K562 (cell line): ENCODE measurements around the gene C1orf87. TPM values are rescaled to one million over a fixed set of nuclear protein-coding genes. Genes with fewer than 3 reads are reported as not detected.

Experiments used
- ATAC-seq: fragments of 200-7000 bp; cut with Tn5 transposase; 3 replicates; pipeline ENCODE4 v1.9.1; 2020; ENCODE audit warnings: moderate library complexity
- BruUV-seq: library from RNA; stranded (reverse); fragments of 400-500 nt; replicated peaks from 2 replicates; lab custom pipeline; 2021; lab: Mats Ljungman, UMichigan
- CTCF ChIA-PET: fragments of 300-600 bp; formaldehyde crosslinking; extraction: SDS; loops from one replicate; lab custom pipeline; 2021; ENCODE audit warnings: low intra/inter-chr PET ratio; lab: Yijun Ruan, JAX
- POLR2A ChIA-PET: fragments of 300-600, 350-650 bp; sonication (Branson Sonifier 250); formaldehyde crosslinking; extraction: SDS; loops from one replicate; lab custom pipeline; 2021; ENCODE audit warnings: antibody characterized with exemption, inconsistent platforms; lab: Yijun Ruan, JAX
- DNase-seq, 4 experiments: peaks; one replicate each; pipeline versions ENCODE4 v3.0.0 to v3.0.0-alpha.2; 2011 to 2018; ENCODE audit warnings: low spot score in 3 of 4, mixed read lengths in 3 of 4; ENCODE audit errors: extremely low read depth in 1 of 4
- FAIRE-seq: peaks from 2 replicates; lab custom pipeline; 2011; peaks lifted over from hg19 to GRCh38; lab: Jason Lieb, UNC
- H2AFZ ChIP-seq: 2 replicates; pipeline ENCODE4 v1.6.0; 2011; ENCODE audit warnings: low read depth, low read length, control low read depth, inconsistent platforms
- H3K27ac ChIP-seq: fragments of 200-600 bp; 3 replicates; pipeline ENCODE4 v1.8.0; 2011; ENCODE audit warnings: low read depth, mild to moderate bottlenecking, control low read depth, inconsistent platforms, low read length, moderate library complexity, mixed read lengths; ENCODE audit errors: extremely low read depth
- H3K27me3 ChIP-seq, 2 experiments: fragments of 300-600 bp in 1 of 2; 2 replicates in 1 of 2; 3 replicates in 1 of 2; pipeline versions ENCODE4 v1.6.0 to v1.8.0; 2011; ENCODE audit warnings: inconsistent platforms in 2 of 2, low read length in 2 of 2, mild to moderate bottlenecking in 1 of 2, mixed read lengths in 1 of 2, moderate library complexity in 1 of 2; ENCODE audit not compliant: control insufficient read depth in 2 of 2, insufficient read depth in 2 of 2
- H3K36me3 ChIP-seq: fragments of 300-600 bp; 3 replicates; pipeline ENCODE4 v1.8.0; 2011; ENCODE audit warnings: mild to moderate bottlenecking, low read length, inconsistent platforms; ENCODE audit not compliant: control insufficient read depth, insufficient read depth
- H3K4me1 ChIP-seq, 2 experiments: fragments of 200-600 bp in 1 of 2; replicated peaks in 1 of 2; 2 replicates in 1 of 2; 3 replicates in 1 of 2; pipeline versions ENCODE4 v1.5.1 to v1.8.0; 2011; ENCODE audit warnings: inconsistent platforms in 2 of 2, low read length in 2 of 2, mild to moderate bottlenecking in 1 of 2, mixed read lengths in 1 of 2, moderate library complexity in 1 of 2; ENCODE audit not compliant: control insufficient read depth in 2 of 2, insufficient read depth in 2 of 2
- H3K4me2 ChIP-seq: 2 replicates; pipeline ENCODE4 v1.6.1; 2011; ENCODE audit warnings: low read length, control low read depth, inconsistent platforms, mixed read lengths; ENCODE audit not compliant: insufficient read depth
- H3K4me3 ChIP-seq: fragments of 200-600 bp; sonication (generic), shearing (Covaris generic); 2 replicates; pipeline ENCODE4 v1.5.1; 2016; ENCODE audit warnings: control low read depth, inconsistent platforms
- H3K79me2 ChIP-seq: fragments of 200-600 bp; 3 replicates; pipeline ENCODE4 v1.8.0; 2011; ENCODE audit warnings: low read length, inconsistent platforms; ENCODE audit not compliant: control insufficient read depth, insufficient read depth
- H3K9ac ChIP-seq, 2 experiments: 2 replicates each; pipeline versions ENCODE4 v1.6.0 to v1.6.1; 2011; ENCODE audit warnings: low read depth in 2 of 2, low read length in 2 of 2, control low read depth in 1 of 2, inconsistent platforms in 1 of 2, mild to moderate bottlenecking in 1 of 2, mixed read lengths in 1 of 2; ENCODE audit not compliant: insufficient read depth in 1 of 2
- H3K9me1 ChIP-seq: one replicate; pipeline ENCODE4 v1.6.0; 2011; ENCODE audit warnings: inconsistent platforms, mild to moderate bottlenecking, low read length, moderate library complexity; ENCODE audit not compliant: control insufficient read depth, insufficient read depth
- H3K9me3 ChIP-seq: replicated peaks from 2 replicates; pipeline ENCODE4 v1.5.1; 2011; ENCODE audit warnings: low read depth, low read length, inconsistent platforms; ENCODE audit not compliant: control insufficient read depth, insufficient read depth
- H4K20me1 ChIP-seq: replicated peaks from 2 replicates; pipeline ENCODE4 v1.6.1; 2011; ENCODE audit warnings: low read length, inconsistent platforms, mixed read lengths; ENCODE audit not compliant: control insufficient read depth, insufficient read depth
- BACH1 ChIP-seq: fragments of 200-800 bp; sonication (Bioruptor generic); IDR thresholded peaks from 2 replicates; pipeline ENCODE4 v1.6.1; 2016; ENCODE audit warnings: missing genetic modification characterization, missing compliant biosample characterization
- CBX5 ChIP-seq: IDR thresholded peaks from 2 replicates; pipeline ENCODE4 v1.6.1; 2014; ENCODE audit warnings: low read depth, borderline replicate concordance
- MEF2A ChIP-seq: IDR thresholded peaks from 2 replicates; pipeline ENCODE4 v1.6.1; 2011; ENCODE audit warnings: low read depth, mild to moderate bottlenecking, low read length, moderate library complexity; ENCODE audit not compliant: control insufficient read depth
- NELFE ChIP-seq: IDR thresholded peaks from 2 replicates; pipeline ENCODE4 v1.6.1; 2011; ENCODE audit warnings: mild to moderate bottlenecking; ENCODE audit not compliant: insufficient read depth, insufficient read length
- NFIX ChIP-seq: fragments of 250-450 bp; sonication (Bioruptor Pico); IDR thresholded peaks from 2 replicates; pipeline ENCODE4 v1.4.0; 2020; ENCODE audit warnings: low read depth, mild to moderate bottlenecking, moderate library complexity
- NKRF ChIP-seq: fragments of 450-650 bp; IDR thresholded peaks from 2 replicates; pipeline ENCODE4 v1.6.1; 2016; ENCODE audit warnings: borderline replicate concordance
- PRPF4 ChIP-seq: fragments of 200-400 bp; formaldehyde crosslinking; IDR thresholded peaks from one replicate; pipeline ENCODE4 v1.6.1; 2017; ENCODE audit warnings: low read length, low read depth, mild to moderate bottlenecking; ENCODE audit not compliant: insufficient read depth, poor library complexity, severe bottlenecking
- RAD51 ChIP-seq: fragments of 450-650 bp; IDR thresholded peaks from 2 replicates; pipeline ENCODE4 v1.7.1; 2016; ENCODE audit warnings: low read depth, mild to moderate bottlenecking, borderline replicate concordance
- RBM15 ChIP-seq: fragments of 200-400 bp; formaldehyde crosslinking; IDR thresholded peaks from 2 replicates; pipeline ENCODE4 v1.6.1; 2018; ENCODE audit warnings: mild to moderate bottlenecking, low read length, moderate library complexity; ENCODE audit not compliant: insufficient read depth
- RBM39 ChIP-seq: fragments of 200-400 bp; formaldehyde crosslinking; optimal IDR thresholded peaks from 2 replicates; pipeline ENCODE3; 2018; ENCODE audit warnings: low read depth, low read length
- STAT5B ChIP-seq: fragments of 250-450 bp; sonication (Bioruptor Pico); IDR thresholded peaks from 2 replicates; pipeline ENCODE4 v1.8.0; 2021; ENCODE audit warnings: mild to moderate bottlenecking, inconsistent platforms
- TCF3 ChIP-seq: sonication (generic); formaldehyde crosslinking; IDR thresholded peaks from 2 replicates; pipeline ENCODE4 v1.4.0; 2020; ENCODE audit warnings: mild to moderate bottlenecking, missing genetic modification reagents
- TGIF2 ChIP-seq: sonication (generic); formaldehyde crosslinking; IDR thresholded peaks from 2 replicates; pipeline ENCODE4 v1.8.1; 2022; ENCODE audit warnings: mild to moderate bottlenecking, missing genetic modification reagents, moderate library complexity
- ZBTB49 ChIP-seq: sonication (generic); formaldehyde crosslinking; IDR thresholded peaks from 2 replicates; pipeline ENCODE4 v1.8.0; 2022; ENCODE audit warnings: missing genetic modification reagents, mild to moderate bottlenecking, borderline replicate concordance
- ZFPM2 ChIP-seq: fragments of 250-450 bp; sonication (Bioruptor Pico); IDR thresholded peaks from 2 replicates; pipeline ENCODE4 v1.5.1; 2022; ENCODE audit warnings: mild to moderate bottlenecking
- ZNF436 ChIP-seq: fragments of 250-450, 450-650 bp; sonication (Bioruptor Pico); formaldehyde crosslinking; IDR thresholded peaks from 2 replicates; pipeline ENCODE4 v1.7.0; 2020; ENCODE audit warnings: mild to moderate bottlenecking
- ZNF699 ChIP-seq: fragments of 250-450 bp; sonication (Bioruptor Pico); IDR thresholded peaks from 2 replicates; pipeline ENCODE4 v1.8.0; 2021; ENCODE audit warnings: mild to moderate bottlenecking, moderate library complexity; ENCODE audit not compliant: insufficient replicate concordance
- WGBS: fragments of 100-300 bp; shearing (Covaris generic); methylation state at CpG from one replicate; pipeline ENCODE4 v1.1.6; 2016; ENCODE audit warnings: low coverage, mixed read lengths; ENCODE audit not compliant: insufficient coverage; ENCODE audit errors: missing lambda C conversion rate; 5-methylcytosine and 5-hydroxymethylcytosine counted together
- in situ Hi-C: fragments of 300-500 bp; cut with MboI; formaldehyde crosslinking; loops from 4 replicates; pipeline ENCODE4 v1.15.0; 2018; ENCODE audit warnings: inconsistent platforms, mixed read lengths
- intact Hi-C: fragments of 100-400 bp; cut with micrococcal nuclease; formaldehyde crosslinking; loops from 2 replicates; pipeline ENCODE4 v1.14.2; 2022
- polyA plus RNA-seq, 8 experiments: library from polyadenylated mRNA; depleted of rRNA in 4 of 8; stranded (reverse) in 5 of 8; unstranded in 3 of 8; fragments of >200 nt; fragmentation: Nextera tagmentation in 2 of 8; fragmentation: Illumina TruSeq in 1 of 8; extraction: Ambion mirVana in 2 of 8; extraction: Trizol in 1 of 8; gene quantifications; 2 replicates each; pipeline versions ENCODE4 v1.2.1 to v1.2.3, GENCODE V29; 2011 to 2014; ENCODE audit warnings: inconsistent platforms in 1 of 8, missing spikeins in 1 of 8
- total RNA-seq, 7 experiments: library from RNA; depleted of rRNA in 6 of 7; stranded (reverse); fragments of >200 nt in 6 of 7; fragmentation: Illumina TruSeq in 2 of 7; extraction: Trizol in 2 of 7; gene quantifications; 2 replicates each; pipeline versions ENCODE4 v1.2.1 to v1.2.3, GENCODE V29; 2011 to 2021; ENCODE audit warnings: low replicate concordance in 1 of 7

Gene C1orf87
- total and polyA plus RNA-seq, 9 of the 15 experiments (the other 6 are each of a cell fraction or from before 2014, with no cell fraction given) = not detected

- TF ChIP-seq ZBTB49 (no peak), CBX5 (no peak), BACH1 (tag) (no peak), RBM39 (no peak), MEF2A (no peak), PRPF4 (no peak), STAT5B (no peak)
- TF ChIP-seq, all 486 proteins: peak for 0
These were observed 36.6 kb downstream of the C1orf87 start (continued) for GRCh38 chr1:60036856-60037460.

- H3K4me3 ChIP-seq = no peak overlapping the region
- no TSS peak for BruUV-seq
- POLR2A ChIA-PET = no interaction called here
- no peaks in the 10 kb centered on the region for H3K36me3 ChIP-seq
- H4K20me1 ChIP-seq = no peaks in the 10 kb centered on the region
- H3K4me1 ChIP-seq = no peaks in the 10 kb centered on the region
- intact Hi-C loops = no loop called here
- in situ Hi-C loops = no loop called here
- DNase-seq (no peak), ATAC-seq (no peak), FAIRE-seq (no peak)
- no peak overlapping the region for H3K4me2 ChIP-seq
- H3K9me3 ChIP-seq = no peaks in the 10 kb centered on the region
- CTCF ChIA-PET = no interaction called here
- no peaks in the 10 kb centered on the region for H3K79me2 ChIP-seq
- H3K9me1 ChIP-seq = no peaks in the 10 kb centered on the region
- H3K27me3 ChIP-seq = no peaks in the 10 kb centered on the region
- no peak overlapping the region for H2AFZ ChIP-seq
- H3K27ac ChIP-seq = no peak overlapping the region
- WGBS = 4% methylated on average over 2 of the region's 2 CpGs
- no peak overlapping the region for H3K9ac ChIP-seq
- TF ChIP-seq ZNF436 (CRISPR knock-in tag) (no peak), RAD51 (no peak), RBM15 (no peak), TCF3 (CRISPR knock-in tag) (no peak), NKRF (no peak), ZNF699 (CRISPR knock-in tag) (no peak), NELFE (no peak), NFIX (CRISPR knock-in tag) (no peak), TGIF2 (CRISPR knock-in tag) (no peak), ZFPM2 (no peak)
These were observed 37.6 kb downstream of the C1orf87 start for GRCh38 chr1:60035921-60036320.
